Karpas-422 (cell line): ENCODE results near the gene CDCA3. TPM values are rescaled to one million over a fixed set of nuclear protein-coding genes. Genes with fewer than 3 reads are reported as not detected.

Source experiments
- DNase-seq: peaks from one replicate; pipeline ENCODE4 v3.0.0-alpha.2; 2015
- H2AFZ ChIP-seq: fragments of 200-600 bp; sonication (generic); 2 replicates; pipeline ENCODE4 v1.6.1; 2014; ENCODE audit warnings: antibody characterized with exemption, low read length, mixed read lengths
- H3K27ac ChIP-seq: fragments of 200-600 bp; sonication (generic); 2 replicates; pipeline ENCODE4 v1.5.1; 2014; ENCODE audit warnings: mild to moderate bottlenecking, low read length, moderate library complexity
- H3K27me3 ChIP-seq: fragments of 200-600 bp; sonication (generic); 2 replicates; pipeline ENCODE4 v1.6.1; 2014; ENCODE audit warnings: low read length, mixed read lengths
- H3K36me3 ChIP-seq: fragments of 200-600 bp; sonication (generic); 2 replicates; pipeline ENCODE4 v1.6.1; 2014; ENCODE audit warnings: low read length, mixed read lengths; ENCODE audit not compliant: insufficient read depth
- H3K4me1 ChIP-seq: fragments of 200-600 bp; sonication (generic); 2 replicates; pipeline ENCODE4 v1.6.1; 2014; ENCODE audit warnings: mild to moderate bottlenecking, low read length, mixed read lengths
- H3K4me2 ChIP-seq: fragments of 200-600 bp; sonication (generic); 2 replicates; pipeline ENCODE4 v1.6.1; 2014; ENCODE audit warnings: low read length, low read depth, mild to moderate bottlenecking; ENCODE audit not compliant: poor library complexity, severe bottlenecking
- H3K4me3 ChIP-seq: fragments of 200-600 bp; sonication (generic); 2 replicates; pipeline ENCODE4 v1.5.1; 2014; ENCODE audit warnings: mild to moderate bottlenecking, antibody characterized with exemption, low read length, mixed read lengths
- H3K79me2 ChIP-seq: fragments of 200-600 bp; sonication (generic); 2 replicates; pipeline ENCODE4 v1.6.1; 2014; ENCODE audit warnings: mild to moderate bottlenecking, low read length, mixed read lengths
- H3K9ac ChIP-seq: fragments of 200-600 bp; sonication (generic); 2 replicates; pipeline ENCODE4 v1.6.0; 2014; ENCODE audit warnings: low read length
- H3K9me2 ChIP-seq: fragments of 200-600 bp; sonication (generic), shearing (Covaris generic); replicated peaks from 2 replicates; pipeline ENCODE4 v1.6.0; 2014; ENCODE audit warnings: mild to moderate bottlenecking, low read length, moderate library complexity; ENCODE audit not compliant: insufficient read depth
- H3K9me3 ChIP-seq: fragments of 300-700, 200-600 bp; sonication (generic); 2 replicates; pipeline ENCODE4 v1.6.1; 2014; ENCODE audit warnings: low read length, mixed read lengths
- H4K20me1 ChIP-seq: fragments of 200-600 bp; sonication (generic); 2 replicates; pipeline ENCODE4 v1.6.1; 2014; ENCODE audit warnings: mild to moderate bottlenecking, antibody characterized with exemption, low read length, low read depth; ENCODE audit not compliant: insufficient read depth
- total RNA-seq: library from RNA; depleted of rRNA; stranded (reverse); fragments of >200 nt; shearing (Covaris generic); gene quantifications from 2 replicates; pipeline ENCODE4 v1.2.3, GENCODE V29; 2014; ENCODE audit warnings: low replicate concordance

Gene CDCA3
- total RNA-seq, 1 experiment from 2014 or later: 70.0 TPM

GRCh38 chr12:6820166-6820565 is 30.9 kb downstream of the CDCA3 start:
- Histone ChIP-seq H3K9me3 (no peaks in the 10 kb centered on the region), H4K20me1 (no peaks in the 10 kb centered on the region), H3K4me3 (no peak overlapping the region), H3K9ac (no peak overlapping the region), H2AFZ (no peak overlapping the region), H3K4me1 (peaks cover 7% of the 10 kb centered on the region; the same call in 1 of the 2 replicates), H3K79me2 (no peaks in the 10 kb centered on the region), H3K9me2 (no peaks in the 10 kb centered on the region), H3K27ac (no peak overlapping the region), H3K27me3 (no peaks in the 10 kb centered on the region), H3K36me3 (no peaks in the 10 kb centered on the region), H3K4me2 (no peak overlapping the region)
- DNase-seq: no peak

- H3K9me3 ChIP-seq: no peaks in the 10 kb centered on the region
- no peaks in the 10 kb centered on the region for H3K27me3 ChIP-seq
- no peak overlapping the region for H2AFZ ChIP-seq
- H3K9me2 ChIP-seq: no peaks in the 10 kb centered on the region
- H3K4me1 ChIP-seq: peaks cover 7% of the 10 kb centered on the region; the same call in 1 of the 2 replicates
- H3K9ac ChIP-seq: no peak overlapping the region
- no peak for DNase-seq
- H3K4me2 ChIP-seq: no peak overlapping the region
- no peaks in the 10 kb centered on the region for H4K20me1 ChIP-seq
- H3K27ac ChIP-seq: no peak overlapping the region
- H3K36me3 ChIP-seq: no peaks in the 10 kb centered on the region
- no peak overlapping the region for H3K4me3 ChIP-seq
- H3K79me2 ChIP-seq: no peaks in the 10 kb centered on the region
These were observed 31.7 kb downstream of the CDCA3 start for GRCh38 chr12:6819106-6820030.

GRCh38 chr12:6818645-6819044 is 32.4 kb downstream of the CDCA3 start:
- no peak for DNase-seq
- peaks cover 7% of the 10 kb centered on the region; the same call in 1 of the 2 replicates for H3K4me1 ChIP-seq
- H2AFZ ChIP-seq: no peak overlapping the region
- H3K9me2 ChIP-seq: no peaks in the 10 kb centered on the region
- no peak overlapping the region for H3K4me3 ChIP-seq
- no peak overlapping the region for H3K9ac ChIP-seq
- no peak overlapping the region for H3K27ac ChIP-seq
- H3K79me2 ChIP-seq: no peaks in the 10 kb centered on the region
- no peak overlapping the region for H3K4me2 ChIP-seq
- H3K36me3 ChIP-seq: no peaks in the 10 kb centered on the region
- H3K27me3 ChIP-seq: no peaks in the 10 kb centered on the region
- no peaks in the 10 kb centered on the region for H4K20me1 ChIP-seq
- H3K9me3 ChIP-seq: no peaks in the 10 kb centered on the region

- no peak overlapping the region for H2AFZ ChIP-seq
- no peak overlapping the region for H3K9ac ChIP-seq
- DNase-seq: no peak
- H3K9me2 ChIP-seq: no peaks in the 10 kb centered on the region
- H3K4me3 ChIP-seq: no peak overlapping the region
- no peak overlapping the region for H3K27ac ChIP-seq
- no peak overlapping the region for H3K4me2 ChIP-seq
- no peaks in the 10 kb centered on the region for H3K9me3 ChIP-seq
- H4K20me1 ChIP-seq: no peaks in the 10 kb centered on the region
- H3K79me2 ChIP-seq: no peaks in the 10 kb centered on the region
- no peaks in the 10 kb centered on the region for H3K36me3 ChIP-seq
- H3K4me1 ChIP-seq: peaks cover 7% of the 10 kb centered on the region; the same call in 1 of the 2 replicates
- H3K27me3 ChIP-seq: no peaks in the 10 kb centered on the region
These were observed 32.9 kb downstream of the CDCA3 start for GRCh38 chr12:6818222-6818621.

- Histone ChIP-seq H3K27me3 (no peaks in the 10 kb centered on the region), H3K36me3 (no peaks in the 10 kb centered on the region), H2AFZ (no peak overlapping the region), H3K4me2 (no peak overlapping the region), H3K4me3 (no peak overlapping the region), H4K20me1 (no peaks in the 10 kb centered on the region), H3K4me1 (peaks cover 9% of the 10 kb centered on the region; the same call in 1 of the 2 replicates), H3K9me3 (no peaks in the 10 kb centered on the region), H3K9ac (no peak overlapping the region), H3K79me2 (no peaks in the 10 kb centered on the region), H3K9me2 (no peaks in the 10 kb centered on the region), H3K27ac (no peak overlapping the region)
- DNase-seq: no peak
These were observed 33.4 kb downstream of the CDCA3 start for GRCh38 chr12:6817662-6818157.

- no peaks in the 10 kb centered on the region for H3K9me3 ChIP-seq
- no peak overlapping the region for H3K9ac ChIP-seq
- no peak overlapping the region for H3K27ac ChIP-seq
- no peak overlapping the region for H3K4me3 ChIP-seq
- DNase-seq: no peak
- H3K27me3 ChIP-seq: no peaks in the 10 kb centered on the region
- H4K20me1 ChIP-seq: no peaks in the 10 kb centered on the region
- peaks cover 10% of the 10 kb centered on the region; the same call in 1 of the 2 replicates for H3K4me1 ChIP-seq
- H2AFZ ChIP-seq: no peak overlapping the region
- H3K79me2 ChIP-seq: no peaks in the 10 kb centered on the region
- no peaks in the 10 kb centered on the region for H3K36me3 ChIP-seq
- H3K9me2 ChIP-seq: no peaks in the 10 kb centered on the region
- H3K4me2 ChIP-seq: no peak overlapping the region
These were observed 34.0 kb downstream of the CDCA3 start for GRCh38 chr12:6817098-6817497.

GRCh38 chr12:6816598-6816997 is 34.5 kb downstream of the CDCA3 start:
- no peak overlapping the region for H3K4me2 ChIP-seq
- no peaks in the 10 kb centered on the region for H3K79me2 ChIP-seq
- peaks cover 10% of the 10 kb centered on the region; the same call in 1 of the 2 replicates for H3K4me1 ChIP-seq
- DNase-seq: no peak
- H3K27ac ChIP-seq: no peak overlapping the region
- no peak overlapping the region for H2AFZ ChIP-seq
- no peaks in the 10 kb centered on the region for H3K9me2 ChIP-seq
- H3K4me3 ChIP-seq: no peak overlapping the region
- no peak overlapping the region for H3K9ac ChIP-seq
- H3K36me3 ChIP-seq: no peaks in the 10 kb centered on the region
- no peaks in the 10 kb centered on the region for H3K27me3 ChIP-seq
- H3K9me3 ChIP-seq: no peaks in the 10 kb centered on the region
- H4K20me1 ChIP-seq: no peaks in the 10 kb centered on the region

GRCh38 chr12:6813363-6813762 is 37.7 kb downstream of the CDCA3 start:
- H3K9ac ChIP-seq: no peak overlapping the region
- no peaks in the 10 kb centered on the region for H3K36me3 ChIP-seq
- no peak overlapping the region for H3K4me3 ChIP-seq
- H3K79me2 ChIP-seq: no peaks in the 10 kb centered on the region
- H4K20me1 ChIP-seq: no peaks in the 10 kb centered on the region
- no peaks in the 10 kb centered on the region for H3K9me2 ChIP-seq
- H3K27me3 ChIP-seq: no peaks in the 10 kb centered on the region
- no peak for DNase-seq
- no peak overlapping the region for H3K4me2 ChIP-seq
- no peak overlapping the region for H3K27ac ChIP-seq
- peaks cover 3% of the 10 kb centered on the region; the same call in 1 of the 2 replicates for H3K4me1 ChIP-seq
- H3K9me3 ChIP-seq: no peaks in the 10 kb centered on the region
- H2AFZ ChIP-seq: no peak overlapping the region
